Caco-2 (cell line): ENCODE results near the gene CTNND2. TPM values are rescaled to one million over a fixed set of nuclear protein-coding genes. Genes with fewer than 3 reads are reported as not detected.

Experiments
- BruUV-seq: library from RNA; stranded (reverse); fragments of 400-500 nt; replicated peaks from 2 replicates; lab custom pipeline; 2021; lab: Mats Ljungman, UMichigan
- CTCF ChIA-PET: fragments of 300-600 bp; sonication (Branson Sonifier 250); formaldehyde crosslinking; loops from one replicate; lab custom pipeline; 2022; ENCODE audit warnings: antibody characterized with exemption; lab: Charles Lee
- POLR2A ChIA-PET: fragments of 300-600 bp; sonication (Branson Sonifier 250); formaldehyde crosslinking; loops from one replicate; lab custom pipeline; 2022; ENCODE audit warnings: antibody characterized with exemption; lab: Charles Lee
- DNase-seq, 2 experiments: peaks; one replicate each; pipeline versions ENCODE4 v3.0.0 to v3.0.0-alpha.2; 2020 to 2022
- H3K27me3 ChIP-seq: replicated peaks from 2 replicates; pipeline ENCODE4 v1.6.0; 2011; ENCODE audit warnings: low read length; ENCODE audit not compliant: control insufficient read depth, insufficient read depth
- H3K36me3 ChIP-seq: 2 replicates; pipeline ENCODE4 v1.5.1; 2011; ENCODE audit warnings: low read length; ENCODE audit not compliant: control insufficient read depth, insufficient read depth
- H3K4me1 ChIP-seq: fragments of 250-450 bp; sonication (Bioruptor Pico); 2 replicates; pipeline ENCODE4 v1.5.1; 2020; ENCODE audit warnings: mild to moderate bottlenecking
- H3K4me3 ChIP-seq: 2 replicates; pipeline ENCODE4 v1.5.1; 2011; ENCODE audit warnings: low read depth, mild to moderate bottlenecking, control low read depth, low read length
- H3K9me3 ChIP-seq: fragments of 250-450 bp; sonication (Bioruptor Pico); 2 replicates; pipeline ENCODE4 v1.5.1; 2020; ENCODE audit warnings: mild to moderate bottlenecking, moderate library complexity
- H3K27ac Mint-ChIP-seq: one replicate; pipeline ENCODE4 v1.8.0; 2022; ENCODE audit warnings: mixed read lengths; ENCODE audit not compliant: unreplicated experiment
- H3K27me3 Mint-ChIP-seq: one replicate; pipeline ENCODE4 v1.8.0; 2022; ENCODE audit warnings: mixed read lengths; ENCODE audit not compliant: insufficient read depth, unreplicated experiment
- H3K36me3 Mint-ChIP-seq: one replicate; pipeline ENCODE4 v1.8.0; 2022; ENCODE audit warnings: mild to moderate bottlenecking, mixed read lengths; ENCODE audit not compliant: insufficient read depth, unreplicated experiment
- H3K4me1 Mint-ChIP-seq: one replicate; pipeline ENCODE4 v1.8.0; 2022; ENCODE audit warnings: low read depth, mixed read lengths; ENCODE audit not compliant: unreplicated experiment
- H3K4me3 Mint-ChIP-seq: one replicate; pipeline ENCODE4 v1.8.0; 2022; ENCODE audit warnings: mild to moderate bottlenecking, moderate library complexity, mixed read lengths; ENCODE audit not compliant: unreplicated experiment
- H3K9me3 Mint-ChIP-seq: one replicate; pipeline ENCODE4 v1.8.0; 2022; ENCODE audit warnings: mixed read lengths; ENCODE audit not compliant: unreplicated experiment
- CTCF ChIP-seq, 2 experiments: fragments of 200-600 bp in 1 of 2; IDR thresholded peaks; 1 replicate in 1 of 2; 2 replicates in 1 of 2; pipeline versions ENCODE4 v1.5.1 to v1.8.0; 2011 to 2022; ENCODE audit warnings: antibody characterized with exemption in 1 of 2, control low read depth in 1 of 2, inconsistent platforms in 1 of 2, low read depth in 1 of 2, low read length in 1 of 2, mild to moderate bottlenecking in 1 of 2, moderate library complexity in 1 of 2; ENCODE audit not compliant: insufficient read depth in 1 of 2, severe bottlenecking in 1 of 2, unreplicated experiment in 1 of 2
- intact Hi-C: fragments of 100-400 bp; cut with micrococcal nuclease; formaldehyde crosslinking; loops from one replicate; pipeline ENCODE4 v1.10.0; 2022; ENCODE audit not compliant: unreplicated experiment
- total RNA-seq: library from RNA; stranded (reverse); gene quantifications from 2 replicates; pipeline ENCODE4 v1.2.3, GENCODE V29; 2022

The CTNND2 gene
- total RNA-seq, 1 experiment from 2014 or later, result 0.32 TPM

GRCh38 chr5:11815481-11815880 is 88.8 kb downstream of the CTNND2 start:
- no TSS peak for BruUV-seq
- CTCF ChIA-PET, result no interaction called here
- H3K4me3 ChIP-seq, result no peak overlapping the region

DNA sequence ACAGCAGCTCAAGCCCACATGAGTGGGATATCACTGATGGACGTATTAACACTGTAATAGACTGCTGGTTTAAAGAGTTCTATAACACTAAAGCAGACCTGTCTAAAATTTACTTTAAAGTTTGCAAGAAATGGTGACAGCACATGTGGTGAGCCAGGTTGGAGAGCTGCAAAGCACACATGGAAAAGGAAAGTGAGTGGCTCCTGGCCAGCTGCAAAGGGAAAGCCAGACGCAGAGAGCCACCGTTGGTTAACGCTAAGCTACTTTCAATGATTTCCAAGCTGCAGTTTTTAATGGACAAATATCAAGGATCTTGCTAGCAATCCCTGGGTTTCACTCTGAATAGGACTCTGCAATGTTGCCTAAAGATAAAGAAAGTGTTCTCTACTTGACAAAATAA is 89.9 kb downstream of the CTNND2 start:
- Histone ChIP-seq H3K4me3 (no peak overlapping the region), H3K4me1 (no peaks in the 10 kb centered on the region), H3K27me3 (no peaks in the 10 kb centered on the region), H3K9me3 (no peaks in the 10 kb centered on the region), H3K36me3 (no peaks in the 10 kb centered on the region)
- Mint-ChIP-seq H3K9me3 (no peaks in the 10 kb centered on the region), H3K4me1 (no peaks in the 10 kb centered on the region), H3K27ac (no peak overlapping the region), H3K36me3 (peaks cover 6% of the 10 kb centered on the region), H3K27me3 (peaks cover 10% of the 10 kb centered on the region), H3K4me3 (no peak overlapping the region)
- no TSS peak for BruUV-seq
- no peak for TF ChIP-seq CTCF (IDR thresholded peaks at IDR 0.05; ENCODE audit: insufficient read depth in 1 of 2, low read depth in 1 of 2, low read length in 1 of 2, severe bottlenecking in 1 of 2, unreplicated experiment in 1 of 2)
- intact Hi-C loops, result no loop called here
- POLR2A ChIA-PET, result no interaction called here
- DNase-seq, result no peak
- CTCF ChIA-PET, result no interaction called here

More at GRCh38 chr5:11815481-11815880, 88.8 kb downstream of the CTNND2 start:
- Mint-ChIP-seq H3K36me3 (peaks cover 6% of the 10 kb centered on the region), H3K4me3 (no peak overlapping the region), H3K9me3 (no peaks in the 10 kb centered on the region), H3K27me3 (peaks cover 7% of the 10 kb centered on the region), H3K4me1 (no peaks in the 10 kb centered on the region), H3K27ac (no peak overlapping the region)
- Histone ChIP-seq H3K27me3 (no peaks in the 10 kb centered on the region), H3K9me3 (no peaks in the 10 kb centered on the region), H3K4me1 (no peaks in the 10 kb centered on the region), H3K36me3 (no peaks in the 10 kb centered on the region)
- intact Hi-C loops, result no loop called here
- POLR2A ChIA-PET, result no interaction called here
- DNase-seq, result no peak
- no peak for TF ChIP-seq CTCF (IDR thresholded peaks at IDR 0.05; ENCODE audit: insufficient read depth in 1 of 2, low read depth in 1 of 2, low read length in 1 of 2, severe bottlenecking in 1 of 2, unreplicated experiment in 1 of 2)

GRCh38 chr5:11809407-11809806 is 94.8 kb downstream of the CTNND2 start:
- ChIA-PET CTCF (no interaction called here), POLR2A (no interaction called here)
- TF ChIP-seq CTCF (IDR thresholded peaks at IDR 0.05; ENCODE audit: insufficient read depth in 1 of 2, low read depth in 1 of 2, low read length in 1 of 2, severe bottlenecking in 1 of 2, unreplicated experiment in 1 of 2), result no peak
- Mint-ChIP-seq H3K4me3 (no peak overlapping the region), H3K4me1 (no peaks in the 10 kb centered on the region), H3K9me3 (no peaks in the 10 kb centered on the region), H3K36me3 (no peaks in the 10 kb centered on the region), H3K27ac (no peak overlapping the region), H3K27me3 (peaks cover 8% of the 10 kb centered on the region)
- no peak overlapping the region for H3K4me3 ChIP-seq
- H3K4me1 ChIP-seq, result no peaks in the 10 kb centered on the region
- intact Hi-C loops, result no loop called here
- BruUV-seq, result no TSS peak
- DNase-seq, result no peak
- no peaks in the 10 kb centered on the region for H3K27me3 ChIP-seq
- no peaks in the 10 kb centered on the region for H3K9me3 ChIP-seq
- no peaks in the 10 kb centered on the region for H3K36me3 ChIP-seq
